HepG2 (cell line): Measurements from ENCODE around the gene PRSS27. TPM values are rescaled to one million over a fixed set of nuclear protein-coding genes. Genes with fewer than 3 reads are reported as not detected.
A peak's percentile ranks its signal among the peaks of the same experiment; 100 is the strongest.

Experiments
- GLI4 ChIP-seq: sonication (generic); formaldehyde crosslinking; IDR thresholded peaks from 2 replicates; pipeline ENCODE4 v1.5.1; 2020; ENCODE audit warnings: missing genetic modification reagents, mild to moderate bottlenecking, moderate library complexity, borderline replicate concordance
- MAF1 ChIP-seq: sonication (generic); formaldehyde crosslinking; IDR thresholded peaks from 2 replicates; pipeline ENCODE4 v1.5.0; 2020; ENCODE audit warnings: missing genetic modification reagents, borderline replicate concordance
- MZF1 ChIP-seq: sonication (generic); formaldehyde crosslinking; IDR thresholded peaks from 2 replicates; pipeline ENCODE4 v1.8.1; 2023; ENCODE audit warnings: mild to moderate bottlenecking, missing genetic modification reagents, borderline replicate concordance
- NCOA2 ChIP-seq: sonication (generic); formaldehyde crosslinking; IDR thresholded peaks from 2 replicates; pipeline ENCODE4 v1.8.0; 2022; ENCODE audit warnings: inconsistent platforms
- RBFOX2 ChIP-seq: fragments of 200-400 bp; formaldehyde crosslinking; IDR thresholded peaks from 2 replicates; pipeline ENCODE4 v1.6.1; 2017; ENCODE audit warnings: low read depth, mild to moderate bottlenecking, low read length
- SMARCC2 ChIP-seq: fragments of 450-650 bp; IDR thresholded peaks from 2 replicates; pipeline ENCODE4 v1.6.1; 2017; ENCODE audit warnings: antibody characterized with exemption, mild to moderate bottlenecking
- SRSF4 ChIP-seq: fragments of 200-400 bp; formaldehyde crosslinking; IDR thresholded peaks from one replicate; pipeline ENCODE4 v1.6.1; 2018; ENCODE audit warnings: mild to moderate bottlenecking, low read depth, low read length, moderate library complexity; ENCODE audit not compliant: poor library complexity, severe bottlenecking
- THAP9 ChIP-seq: sonication (generic); formaldehyde crosslinking; IDR thresholded peaks from 2 replicates; pipeline ENCODE4; 2020; ENCODE audit warnings: missing genetic modification reagents, mild to moderate bottlenecking, borderline replicate concordance
- WIZ ChIP-seq: sonication (generic); formaldehyde crosslinking; IDR thresholded peaks from 2 replicates; pipeline ENCODE4 v1.5.1; 2020; ENCODE audit warnings: mild to moderate bottlenecking, missing genetic modification reagents
- ZKSCAN8 ChIP-seq: IDR thresholded peaks from 2 replicates; pipeline ENCODE4 v1.6.1; 2016; ENCODE audit warnings: borderline replicate concordance, missing genetic modification reagents, missing compliant biosample characterization
- ZNF326 ChIP-seq: sonication (generic); formaldehyde crosslinking; IDR thresholded peaks from 2 replicates; pipeline ENCODE4 v1.4.0; 2020; ENCODE audit warnings: missing genetic modification reagents, borderline replicate concordance
- ZNF331 ChIP-seq: sonication (generic); formaldehyde crosslinking; IDR thresholded peaks from 2 replicates; pipeline ENCODE4 v1.4.0; 2020; ENCODE audit warnings: missing genetic modification reagents
- ZNF747 ChIP-seq: sonication (generic); formaldehyde crosslinking; IDR thresholded peaks from 2 replicates; pipeline ENCODE4 v1.8.1; 2023; ENCODE audit warnings: missing genetic modification reagents, mild to moderate bottlenecking, borderline replicate concordance
- ZNF839 ChIP-seq: sonication (generic); formaldehyde crosslinking; IDR thresholded peaks from 2 replicates; pipeline ENCODE4 v1.4.0; 2020; ENCODE audit warnings: missing genetic modification reagents, mild to moderate bottlenecking, borderline replicate concordance
- ZNF879 ChIP-seq: sonication (generic); formaldehyde crosslinking; IDR thresholded peaks from 2 replicates; pipeline ENCODE4 v1.8.1; 2023; ENCODE audit warnings: missing genetic modification reagents
- ZSCAN25 ChIP-seq: sonication (generic); formaldehyde crosslinking; IDR thresholded peaks from 2 replicates; pipeline ENCODE4 v1.8.0; 2022; ENCODE audit warnings: mild to moderate bottlenecking, missing genetic modification reagents
- polyA plus RNA-seq, 8 experiments: library from polyadenylated mRNA; depleted of rRNA in 3 of 8; stranded (reverse) in 7 of 8; unstranded in 1 of 8; fragments of >200 nt; fragmentation: Illumina TruSeq in 4 of 8; extraction: Trizol in 4 of 8; gene quantifications; 2 replicates each; pipeline versions ENCODE4 v1.2.1 to v1.2.3, GENCODE V29; 2011 to 2016; ENCODE audit warnings: low read depth in 4 of 8, missing spikeins in 1 of 8, mixed read lengths in 1 of 8; ENCODE audit not compliant: insufficient read depth in 1 of 8
- total RNA-seq, 5 experiments: library from RNA; depleted of rRNA; stranded (reverse); fragments of >200 nt; fragmentation: Illumina TruSeq; extraction: Trizol; gene quantifications; 2 replicates each; pipeline ENCODE4 v1.2.3, GENCODE V29; 2016; ENCODE audit warnings: low read depth in 1 of 5
- TF ChIP-seq, protein P1 (sequence below): sonication (generic); formaldehyde crosslinking; IDR thresholded peaks from 2 replicates; pipeline ENCODE4 v1.8.1; 2022; ENCODE audit warnings: low read depth, mild to moderate bottlenecking, missing genetic modification reagents
- TF ChIP-seq, protein P2 (sequence below), 2 experiments: fragments of 450-650 bp in 1 of 2; sonication (generic) in 1 of 2; formaldehyde crosslinking; IDR thresholded peaks; 2 replicates each; pipeline versions ENCODE4 v1.5.0 to v1.8.0; 2020 to 2022; ENCODE audit warnings: mild to moderate bottlenecking in 1 of 2, missing genetic modification reagents in 1 of 2
- TF ChIP-seq, protein P3 (sequence below): sonication (generic); formaldehyde crosslinking; IDR thresholded peaks from 2 replicates; pipeline ENCODE4 v1.5.0; 2020; ENCODE audit warnings: missing genetic modification reagents
- TF ChIP-seq, protein P4 (sequence below): sonication (generic); formaldehyde crosslinking; IDR thresholded peaks from 2 replicates; pipeline ENCODE4 v1.4.0; 2020; ENCODE audit warnings: mild to moderate bottlenecking, missing genetic modification reagents

The PRSS27 gene
- total and polyA plus RNA-seq, 2 of the 13 experiments (the other 11 are each of a cell fraction or from before 2014, with no cell fraction given) = 0.20 to 0.73 TPM

- TF ChIP-seq, protein P1, sequence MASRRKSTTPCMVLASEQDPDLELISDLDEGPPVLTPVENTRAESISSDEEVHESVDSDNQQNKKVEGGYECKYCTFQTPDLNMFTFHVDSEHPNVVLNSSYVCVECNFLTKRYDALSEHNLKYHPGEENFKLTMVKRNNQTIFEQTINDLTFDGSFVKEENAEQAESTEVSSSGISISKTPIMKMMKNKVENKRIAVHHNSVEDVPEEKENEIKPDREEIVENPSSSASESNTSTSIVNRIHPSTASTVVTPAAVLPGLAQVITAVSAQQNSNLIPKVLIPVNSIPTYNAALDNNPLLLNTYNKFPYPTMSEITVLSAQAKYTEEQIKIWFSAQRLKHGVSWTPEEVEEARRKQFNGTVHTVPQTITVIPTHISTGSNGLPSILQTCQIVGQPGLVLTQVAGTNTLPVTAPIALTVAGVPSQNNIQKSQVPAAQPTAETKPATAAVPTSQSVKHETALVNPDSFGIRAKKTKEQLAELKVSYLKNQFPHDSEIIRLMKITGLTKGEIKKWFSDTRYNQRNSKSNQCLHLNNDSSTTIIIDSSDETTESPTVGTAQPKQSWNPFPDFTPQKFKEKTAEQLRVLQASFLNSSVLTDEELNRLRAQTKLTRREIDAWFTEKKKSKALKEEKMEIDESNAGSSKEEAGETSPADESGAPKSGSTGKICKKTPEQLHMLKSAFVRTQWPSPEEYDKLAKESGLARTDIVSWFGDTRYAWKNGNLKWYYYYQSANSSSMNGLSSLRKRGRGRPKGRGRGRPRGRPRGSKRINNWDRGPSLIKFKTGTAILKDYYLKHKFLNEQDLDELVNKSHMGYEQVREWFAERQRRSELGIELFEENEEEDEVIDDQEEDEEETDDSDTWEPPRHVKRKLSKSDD (CRISPR knock-in tag) = peak; percentile 86
- TF ChIP-seq ZNF331 (CRISPR knock-in tag) = peak; percentile 96
- peak; percentile 44; the same call in 1 of the 2 replicates for TF ChIP-seq ZNF879
- TF ChIP-seq THAP9 (CRISPR knock-in tag) = peak; percentile 94
- no peak for TF ChIP-seq WIZ (CRISPR knock-in tag)
- no peak for TF ChIP-seq SRSF4
- no peak for TF ChIP-seq SMARCC2
- peak; percentile 72; the same call in 1 of the 2 replicates for TF ChIP-seq ZSCAN25 (CRISPR knock-in tag)
- TF ChIP-seq, protein P2, sequence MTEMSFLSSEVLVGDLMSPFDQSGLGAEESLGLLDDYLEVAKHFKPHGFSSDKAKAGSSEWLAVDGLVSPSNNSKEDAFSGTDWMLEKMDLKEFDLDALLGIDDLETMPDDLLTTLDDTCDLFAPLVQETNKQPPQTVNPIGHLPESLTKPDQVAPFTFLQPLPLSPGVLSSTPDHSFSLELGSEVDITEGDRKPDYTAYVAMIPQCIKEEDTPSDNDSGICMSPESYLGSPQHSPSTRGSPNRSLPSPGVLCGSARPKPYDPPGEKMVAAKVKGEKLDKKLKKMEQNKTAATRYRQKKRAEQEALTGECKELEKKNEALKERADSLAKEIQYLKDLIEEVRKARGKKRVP (CRISPR knock-in tag; IDR thresholded peaks at IDR 0.05) = 0 out of 4 replicates have a peak, but pooled peaks of 1 of the 2 experiments have one; percentile 27
- peak; percentile 94 for TF ChIP-seq RBFOX2
- TF ChIP-seq ZNF839 = peak; percentile 52; the same call in 1 of the 2 replicates
- TF ChIP-seq ZKSCAN8 (CRISPR knock-in tag) = peak; percentile 90
- TF ChIP-seq MZF1 (CRISPR knock-in tag) = no peak
- TF ChIP-seq MAF1 = no peak
- TF ChIP-seq, protein P3, sequence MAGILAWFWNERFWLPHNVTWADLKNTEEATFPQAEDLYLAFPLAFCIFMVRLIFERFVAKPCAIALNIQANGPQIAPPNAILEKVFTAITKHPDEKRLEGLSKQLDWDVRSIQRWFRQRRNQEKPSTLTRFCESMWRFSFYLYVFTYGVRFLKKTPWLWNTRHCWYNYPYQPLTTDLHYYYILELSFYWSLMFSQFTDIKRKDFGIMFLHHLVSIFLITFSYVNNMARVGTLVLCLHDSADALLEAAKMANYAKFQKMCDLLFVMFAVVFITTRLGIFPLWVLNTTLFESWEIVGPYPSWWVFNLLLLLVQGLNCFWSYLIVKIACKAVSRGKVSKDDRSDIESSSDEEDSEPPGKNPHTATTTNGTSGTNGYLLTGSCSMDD = peak; percentile 78; the same call in 1 of the 2 replicates
- TF ChIP-seq ZNF326 (CRISPR knock-in tag) = no peak
- peak; percentile 86; the same call in 1 of the 2 replicates for TF ChIP-seq ZNF747 (CRISPR knock-in tag)
- peak; percentile 59 for TF ChIP-seq NCOA2 (CRISPR knock-in tag)
- TF ChIP-seq GLI4 (CRISPR knock-in tag) = peak; percentile 42; the same call in 1 of the 2 replicates
- TF ChIP-seq, protein P4, sequence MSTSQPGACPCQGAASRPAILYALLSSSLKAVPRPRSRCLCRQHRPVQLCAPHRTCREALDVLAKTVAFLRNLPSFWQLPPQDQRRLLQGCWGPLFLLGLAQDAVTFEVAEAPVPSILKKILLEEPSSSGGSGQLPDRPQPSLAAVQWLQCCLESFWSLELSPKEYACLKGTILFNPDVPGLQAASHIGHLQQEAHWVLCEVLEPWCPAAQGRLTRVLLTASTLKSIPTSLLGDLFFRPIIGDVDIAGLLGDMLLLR (CRISPR knock-in tag) = no peak
Measured at GRCh38 chr16:2682209-2683021, 37.6 kb downstream of the PRSS27 start, which contains the start of gene KCTD5 (continued).
